K562 (cell line): Measurements from ENCODE around the gene RAD52. TPM values are rescaled to one million over a fixed set of nuclear protein-coding genes. Genes with fewer than 3 reads are reported as not detected.

ENCODE experiments used
- ATAC-seq: fragments of 200-7000 bp; cut with Tn5 transposase; 3 replicates; pipeline ENCODE4 v1.9.1; 2020; ENCODE audit warnings: moderate library complexity
- BruUV-seq: library from RNA; stranded (reverse); fragments of 400-500 nt; replicated peaks from 2 replicates; lab custom pipeline; 2021; lab: Mats Ljungman, UMichigan
- CTCF ChIA-PET: fragments of 300-600 bp; formaldehyde crosslinking; extraction: SDS; loops from one replicate; lab custom pipeline; 2021; ENCODE audit warnings: low intra/inter-chr PET ratio; lab: Yijun Ruan, JAX
- POLR2A ChIA-PET: fragments of 300-600, 350-650 bp; sonication (Branson Sonifier 250); formaldehyde crosslinking; extraction: SDS; loops from one replicate; lab custom pipeline; 2021; ENCODE audit warnings: antibody characterized with exemption, inconsistent platforms; lab: Yijun Ruan, JAX
- DNase-seq, 4 experiments: peaks; one replicate each; pipeline versions ENCODE4 v3.0.0 to v3.0.0-alpha.2; 2011 to 2018; ENCODE audit warnings: low spot score in 3 of 4, mixed read lengths in 3 of 4; ENCODE audit errors: extremely low read depth in 1 of 4
- FAIRE-seq: peaks from 2 replicates; lab custom pipeline; 2011; peaks lifted over from hg19 to GRCh38; lab: Jason Lieb, UNC
- H2AFZ ChIP-seq: 2 replicates; pipeline ENCODE4 v1.6.0; 2011; ENCODE audit warnings: low read depth, low read length, control low read depth, inconsistent platforms
- H3K27ac ChIP-seq: fragments of 200-600 bp; 3 replicates; pipeline ENCODE4 v1.8.0; 2011; ENCODE audit warnings: low read depth, mild to moderate bottlenecking, control low read depth, inconsistent platforms, low read length, moderate library complexity, mixed read lengths; ENCODE audit errors: extremely low read depth
- H3K27me3 ChIP-seq, 2 experiments: fragments of 300-600 bp in 1 of 2; 2 replicates in 1 of 2; 3 replicates in 1 of 2; pipeline versions ENCODE4 v1.6.0 to v1.8.0; 2011; ENCODE audit warnings: inconsistent platforms in 2 of 2, low read length in 2 of 2, mild to moderate bottlenecking in 1 of 2, mixed read lengths in 1 of 2, moderate library complexity in 1 of 2; ENCODE audit not compliant: control insufficient read depth in 2 of 2, insufficient read depth in 2 of 2
- H3K36me3 ChIP-seq: fragments of 300-600 bp; 3 replicates; pipeline ENCODE4 v1.8.0; 2011; ENCODE audit warnings: mild to moderate bottlenecking, low read length, inconsistent platforms; ENCODE audit not compliant: control insufficient read depth, insufficient read depth
- H3K4me1 ChIP-seq, 2 experiments: fragments of 200-600 bp in 1 of 2; replicated peaks in 1 of 2; 2 replicates in 1 of 2; 3 replicates in 1 of 2; pipeline versions ENCODE4 v1.5.1 to v1.8.0; 2011; ENCODE audit warnings: inconsistent platforms in 2 of 2, low read length in 2 of 2, mild to moderate bottlenecking in 1 of 2, mixed read lengths in 1 of 2, moderate library complexity in 1 of 2; ENCODE audit not compliant: control insufficient read depth in 2 of 2, insufficient read depth in 2 of 2
- H3K4me2 ChIP-seq: 2 replicates; pipeline ENCODE4 v1.6.1; 2011; ENCODE audit warnings: low read length, control low read depth, inconsistent platforms, mixed read lengths; ENCODE audit not compliant: insufficient read depth
- H3K4me3 ChIP-seq: fragments of 200-600 bp; sonication (generic), shearing (Covaris generic); 2 replicates; pipeline ENCODE4 v1.5.1; 2016; ENCODE audit warnings: control low read depth, inconsistent platforms
- H3K79me2 ChIP-seq: fragments of 200-600 bp; 3 replicates; pipeline ENCODE4 v1.8.0; 2011; ENCODE audit warnings: low read length, inconsistent platforms; ENCODE audit not compliant: control insufficient read depth, insufficient read depth
- H3K9ac ChIP-seq, 2 experiments: 2 replicates each; pipeline versions ENCODE4 v1.6.0 to v1.6.1; 2011; ENCODE audit warnings: low read depth in 2 of 2, low read length in 2 of 2, control low read depth in 1 of 2, inconsistent platforms in 1 of 2, mild to moderate bottlenecking in 1 of 2, mixed read lengths in 1 of 2; ENCODE audit not compliant: insufficient read depth in 1 of 2
- H3K9me1 ChIP-seq: one replicate; pipeline ENCODE4 v1.6.0; 2011; ENCODE audit warnings: inconsistent platforms, mild to moderate bottlenecking, low read length, moderate library complexity; ENCODE audit not compliant: control insufficient read depth, insufficient read depth
- H3K9me3 ChIP-seq: replicated peaks from 2 replicates; pipeline ENCODE4 v1.5.1; 2011; ENCODE audit warnings: low read depth, low read length, inconsistent platforms; ENCODE audit not compliant: control insufficient read depth, insufficient read depth
- H4K20me1 ChIP-seq: replicated peaks from 2 replicates; pipeline ENCODE4 v1.6.1; 2011; ENCODE audit warnings: low read length, inconsistent platforms, mixed read lengths; ENCODE audit not compliant: control insufficient read depth, insufficient read depth
- BRCA1 ChIP-seq, 2 experiments: fragments of 450-650 bp in 1 of 2; sonication (generic) in 1 of 2; formaldehyde crosslinking in 1 of 2; IDR thresholded peaks; 2 replicates each; pipeline versions ENCODE4 v1.5.0 to v1.6.1; 2017 to 2020; ENCODE audit warnings: mild to moderate bottlenecking in 1 of 2, missing genetic modification reagents in 1 of 2
- ILF3 ChIP-seq: fragments of 450-650 bp; IDR thresholded peaks from 2 replicates; pipeline ENCODE4 v1.6.1; 2018; ENCODE audit warnings: antibody characterized with exemption, mild to moderate bottlenecking, moderate library complexity, borderline replicate concordance
- MCM2 ChIP-seq: fragments of 450-650 bp; IDR thresholded peaks from 2 replicates; pipeline ENCODE4 v1.6.1; 2017; ENCODE audit warnings: low read depth, mild to moderate bottlenecking
- MCM7 ChIP-seq, 2 experiments: fragments of 450-650 bp; IDR thresholded peaks; 2 replicates each; pipeline ENCODE4 v1.6.1; 2016 to 2018
- NFE2 ChIP-seq: IDR thresholded peaks from 2 replicates; pipeline ENCODE4 v1.6.1; 2014; ENCODE audit warnings: antibody characterized with exemption, low read depth
- ZBTB1 ChIP-seq: sonication (generic); formaldehyde crosslinking; IDR thresholded peaks from 2 replicates; pipeline ENCODE4 v1.8.1; 2023; ENCODE audit warnings: missing genetic modification reagents, low read depth, mild to moderate bottlenecking, borderline replicate concordance
- WGBS: fragments of 100-300 bp; shearing (Covaris generic); methylation state at CpG from one replicate; pipeline ENCODE4 v1.1.6; 2016; ENCODE audit warnings: low coverage, mixed read lengths; ENCODE audit not compliant: insufficient coverage; ENCODE audit errors: missing lambda C conversion rate; 5-methylcytosine and 5-hydroxymethylcytosine counted together
- in situ Hi-C: fragments of 300-500 bp; cut with MboI; formaldehyde crosslinking; loops from 4 replicates; pipeline ENCODE4 v1.15.0; 2018; ENCODE audit warnings: inconsistent platforms, mixed read lengths
- intact Hi-C: fragments of 100-400 bp; cut with micrococcal nuclease; formaldehyde crosslinking; loops from 2 replicates; pipeline ENCODE4 v1.14.2; 2022
- polyA plus RNA-seq, 8 experiments: library from polyadenylated mRNA; depleted of rRNA in 4 of 8; stranded (reverse) in 5 of 8; unstranded in 3 of 8; fragments of >200 nt; fragmentation: Nextera tagmentation in 2 of 8; fragmentation: Illumina TruSeq in 1 of 8; extraction: Ambion mirVana in 2 of 8; extraction: Trizol in 1 of 8; gene quantifications; 2 replicates each; pipeline versions ENCODE4 v1.2.1 to v1.2.3, GENCODE V29; 2011 to 2014; ENCODE audit warnings: inconsistent platforms in 1 of 8, missing spikeins in 1 of 8
- total RNA-seq, 7 experiments: library from RNA; depleted of rRNA in 6 of 7; stranded (reverse); fragments of >200 nt in 6 of 7; fragmentation: Illumina TruSeq in 2 of 7; extraction: Trizol in 2 of 7; gene quantifications; 2 replicates each; pipeline versions ENCODE4 v1.2.1 to v1.2.3, GENCODE V29; 2011 to 2021; ENCODE audit warnings: low replicate concordance in 1 of 7
- TF ChIP-seq, protein P1 (sequence below), 2 experiments: IDR thresholded peaks in 1 of 2; conservative IDR thresholded peaks in 1 of 2; 2 replicates each; pipeline ENCODE4 v1.6.1; 2016; ENCODE audit warnings: low read depth in 2 of 2, mild to moderate bottlenecking in 1 of 2, missing compliant biosample characterization in 1 of 2, missing genetic modification characterization in 1 of 2, moderate library complexity in 1 of 2
- TF ChIP-seq, protein P2 (sequence below): fragments of 450-650 bp; formaldehyde crosslinking; conservative IDR thresholded peaks from 2 replicates; pipeline ENCODE4 v1.4.0; 2022; ENCODE audit warnings: mild to moderate bottlenecking, missing genetic modification characterization
- TF ChIP-seq, protein P3 (sequence below), 2 experiments: fragments of 200-800 bp in 1 of 2; sonication (Bioruptor generic) in 1 of 2; sonication (generic) in 1 of 2; formaldehyde crosslinking in 1 of 2; IDR thresholded peaks in 1 of 2; conservative IDR thresholded peaks in 1 of 2; 2 replicates each; pipeline versions ENCODE4 v1.5.0 to v1.6.1; 2016 to 2020; ENCODE audit warnings: missing compliant biosample characterization in 1 of 2, missing genetic modification characterization in 1 of 2, missing genetic modification reagents in 1 of 2

The RAD52 gene
- total and polyA plus RNA-seq, 9 of the 15 experiments (the other 6 are each of a cell fraction or from before 2014, with no cell fraction given): 1.3 to 15.9 (median 9.3) TPM

DNA sequence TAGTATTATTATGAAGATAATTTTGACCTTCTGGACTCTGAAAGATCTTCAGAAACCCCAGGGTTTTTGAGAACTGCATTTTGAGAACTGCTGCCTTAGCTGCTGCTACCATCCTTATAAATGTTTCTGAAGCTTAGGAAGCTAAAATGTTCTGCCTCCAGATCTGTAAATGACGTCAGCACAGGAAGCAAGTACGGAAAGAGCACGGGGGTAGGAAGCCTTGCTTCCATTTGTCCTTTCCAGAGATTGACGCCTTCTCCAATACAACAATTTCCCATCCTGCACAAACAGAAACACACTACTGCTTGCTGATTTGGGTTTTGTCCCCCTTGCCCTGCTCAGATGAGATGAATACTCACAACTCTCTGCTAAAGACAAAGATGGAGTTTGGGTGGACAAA is 17.9 kb downstream of the RAD52 start:
- Histone ChIP-seq H3K4me1 (no peaks in the 10 kb centered on the region; a peak in 1 of 5 replicates), H3K79me2 (no peaks in the 10 kb centered on the region), H2AFZ (no peak overlapping the region), H3K9ac (no peak overlapping the region), H3K4me2 (no peak overlapping the region), H3K9me3 (no peaks in the 10 kb centered on the region), H3K9me1 (no peaks in the 10 kb centered on the region), H4K20me1 (no peaks in the 10 kb centered on the region), H3K27ac (no peak overlapping the region), H3K4me3 (no peak overlapping the region), H3K27me3 (no peaks in the 10 kb centered on the region), H3K36me3 (peaks cover 37% of the 10 kb centered on the region; the same call in 2 of the 3 replicates)
- no TSS peak for BruUV-seq
- WGBS: 89% methylated on average over 4 of the region's 4 CpGs
- in situ Hi-C loops (no loop called here), intact Hi-C loops (no loop called here)
- no peak for TF ChIP-seq ZBTB1
- TF ChIP-seq MCM7 (IDR thresholded peaks at IDR 0.05): no peak
- no peak for TF ChIP-seq ILF3
- TF ChIP-seq, protein P1, sequence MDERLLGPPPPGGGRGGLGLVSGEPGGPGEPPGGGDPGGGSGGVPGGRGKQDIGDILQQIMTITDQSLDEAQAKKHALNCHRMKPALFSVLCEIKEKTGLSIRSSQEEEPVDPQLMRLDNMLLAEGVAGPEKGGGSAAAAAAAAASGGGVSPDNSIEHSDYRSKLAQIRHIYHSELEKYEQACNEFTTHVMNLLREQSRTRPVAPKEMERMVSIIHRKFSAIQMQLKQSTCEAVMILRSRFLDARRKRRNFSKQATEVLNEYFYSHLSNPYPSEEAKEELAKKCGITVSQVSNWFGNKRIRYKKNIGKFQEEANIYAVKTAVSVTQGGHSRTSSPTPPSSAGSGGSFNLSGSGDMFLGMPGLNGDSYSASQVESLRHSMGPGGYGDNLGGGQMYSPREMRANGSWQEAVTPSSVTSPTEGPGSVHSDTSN (CRISPR knock-in tag; IDR thresholded peaks at IDR 0.05; ENCODE audit: low read depth): no peak
- TF ChIP-seq, protein P1 (tag; conservative IDR thresholded peaks at IDR 0.05; ENCODE audit: low read depth): no peak
- TF ChIP-seq, protein P2, sequence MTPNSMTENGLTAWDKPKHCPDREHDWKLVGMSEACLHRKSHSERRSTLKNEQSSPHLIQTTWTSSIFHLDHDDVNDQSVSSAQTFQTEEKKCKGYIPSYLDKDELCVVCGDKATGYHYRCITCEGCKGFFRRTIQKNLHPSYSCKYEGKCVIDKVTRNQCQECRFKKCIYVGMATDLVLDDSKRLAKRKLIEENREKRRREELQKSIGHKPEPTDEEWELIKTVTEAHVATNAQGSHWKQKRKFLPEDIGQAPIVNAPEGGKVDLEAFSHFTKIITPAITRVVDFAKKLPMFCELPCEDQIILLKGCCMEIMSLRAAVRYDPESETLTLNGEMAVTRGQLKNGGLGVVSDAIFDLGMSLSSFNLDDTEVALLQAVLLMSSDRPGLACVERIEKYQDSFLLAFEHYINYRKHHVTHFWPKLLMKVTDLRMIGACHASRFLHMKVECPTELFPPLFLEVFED (CRISPR knock-in tag): no peak
- TF ChIP-seq NFE2: no peak
- no peak for TF ChIP-seq BRCA1 (IDR thresholded peaks at IDR 0.05)
- TF ChIP-seq BRCA1 (CRISPR knock-in tag; IDR thresholded peaks at IDR 0.05): no peak
- TF ChIP-seq, protein P3, sequence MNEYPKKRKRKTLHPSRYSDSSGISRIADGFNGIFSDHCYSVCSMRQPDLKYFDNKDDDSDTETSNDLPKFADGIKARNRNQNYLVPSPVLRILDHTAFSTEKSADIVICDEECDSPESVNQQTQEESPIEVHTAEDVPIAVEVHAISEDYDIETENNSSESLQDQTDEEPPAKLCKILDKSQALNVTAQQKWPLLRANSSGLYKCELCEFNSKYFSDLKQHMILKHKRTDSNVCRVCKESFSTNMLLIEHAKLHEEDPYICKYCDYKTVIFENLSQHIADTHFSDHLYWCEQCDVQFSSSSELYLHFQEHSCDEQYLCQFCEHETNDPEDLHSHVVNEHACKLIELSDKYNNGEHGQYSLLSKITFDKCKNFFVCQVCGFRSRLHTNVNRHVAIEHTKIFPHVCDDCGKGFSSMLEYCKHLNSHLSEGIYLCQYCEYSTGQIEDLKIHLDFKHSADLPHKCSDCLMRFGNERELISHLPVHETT (CRISPR knock-in tag; conservative IDR thresholded peaks at IDR 0.05 in 1 of 2, IDR thresholded peaks at IDR 0.05 in 1 of 2): no peak
- no peak for TF ChIP-seq MCM2
- POLR2A ChIA-PET: interaction anchor here (1.0 kb wide), 1 partner anchor 18 kb away, joined by 3 read pairs; the partner anchor contains the start of gene RAD52
- CTCF ChIA-PET: no interaction called here
- DNase-seq: no peak
- no peak for FAIRE-seq
- ATAC-seq: no peak
